HK-2 (cell line): ENCODE results near the gene MCF2L.
"Not testable (repeated sequence)": the region's sequence is repeated elsewhere in the genome, so short reads cannot be mapped to it uniquely, and the experiment has no call there.

ENCODE experiments used
- DNase-seq: peaks from one replicate; pipeline ENCODE4 v3.0.0-alpha.2; 2018; ENCODE audit not compliant: unreplicated experiment

The MCF2L gene

DNA sequence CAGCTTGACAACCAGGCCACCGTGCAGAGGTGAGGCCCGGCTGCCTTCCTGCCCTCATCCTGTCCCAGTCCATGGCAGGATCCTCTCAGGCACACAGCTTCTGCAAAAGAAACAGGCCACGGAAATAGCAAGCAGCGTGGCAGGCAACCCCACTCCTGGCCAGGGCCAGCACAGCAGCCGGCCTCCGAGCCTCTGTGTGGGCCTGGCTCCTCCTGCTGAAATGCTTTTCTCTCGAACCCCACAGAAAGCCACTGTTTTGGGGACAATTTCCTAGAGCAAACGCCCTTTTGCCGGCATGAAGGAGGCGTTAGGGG, 97.1 kb downstream of the MCF2L start:
- DNase-seq, result no peak

DNA sequence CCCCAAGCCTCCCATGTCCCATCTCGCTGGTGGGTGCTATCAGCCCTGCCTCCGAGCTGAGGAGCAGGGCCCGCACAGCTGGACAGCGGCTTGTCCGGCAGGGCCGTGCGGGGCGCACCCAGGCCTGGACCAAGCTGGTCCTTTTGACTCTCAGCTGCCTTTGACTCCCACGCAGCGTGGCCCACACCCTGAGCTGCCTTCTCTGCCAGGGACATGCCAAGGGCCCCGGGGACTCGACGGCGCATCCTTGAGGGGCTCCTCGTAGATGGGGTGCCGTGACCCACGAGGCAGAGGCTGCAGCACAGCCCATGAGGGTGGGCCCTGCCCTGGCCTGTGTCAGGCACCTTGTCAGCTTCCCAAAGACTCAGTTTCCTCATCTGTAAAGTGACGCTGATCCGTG, 97.7 kb downstream of the MCF2L start:
- no peak for DNase-seq

DNA sequence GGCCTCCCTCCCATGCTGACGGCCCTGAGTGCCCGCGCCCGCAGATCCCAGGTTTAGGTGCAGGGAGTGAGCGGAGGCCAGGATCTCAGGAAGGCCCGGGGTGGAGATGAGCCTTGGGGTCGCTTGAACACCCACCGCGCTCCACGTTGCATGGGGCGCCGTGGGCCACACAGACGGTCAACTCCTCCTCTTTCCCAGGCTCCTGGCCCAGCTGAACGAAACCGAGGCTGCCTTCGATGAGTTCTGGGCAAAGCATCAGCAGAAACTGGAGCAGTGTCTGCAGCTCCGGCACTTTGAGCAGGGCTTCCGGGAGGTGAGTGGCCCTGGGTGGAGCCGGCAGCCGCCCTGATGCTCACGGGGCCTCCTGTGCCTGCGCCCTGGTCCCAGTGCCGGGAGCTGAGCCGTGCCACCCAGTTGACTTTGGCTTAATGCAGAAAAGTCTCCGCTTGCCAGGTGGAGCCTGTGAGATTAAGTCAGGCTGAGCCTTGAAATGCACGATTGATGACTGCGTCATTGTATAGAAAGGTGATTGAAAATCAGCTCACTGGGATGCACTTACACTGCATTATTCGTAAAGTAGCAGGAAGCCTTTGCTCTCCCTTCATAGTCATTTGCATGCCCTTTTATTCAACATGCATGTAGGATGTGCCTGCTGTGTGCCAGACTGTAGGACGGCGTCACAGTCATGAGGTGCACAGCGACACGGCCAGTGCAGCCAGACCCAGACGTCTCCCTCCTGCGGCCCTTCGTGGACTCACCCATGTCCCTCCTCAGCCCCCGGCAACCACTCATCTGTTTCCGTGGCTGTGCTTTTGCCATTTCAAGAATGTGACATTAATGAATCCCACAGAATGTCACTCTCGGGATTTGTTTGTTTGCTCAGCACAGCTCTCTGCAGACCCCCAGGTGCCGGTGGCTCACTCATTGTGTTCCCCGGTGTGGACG, 101.1 kb downstream of the MCF2L start:
- DNase-seq, result no peak

GRCh38 chr13:113070855-113071254, 101.8 kb downstream of the MCF2L start:
- no peak for DNase-seq

GRCh38 chr13:113072376-113072775, 103.4 kb downstream of the MCF2L start:
- DNase-seq, result no peak

- no peak for DNase-seq
Measured at GRCh38 chr13:113073942-113074341, 104.9 kb downstream of the MCF2L start.

DNA sequence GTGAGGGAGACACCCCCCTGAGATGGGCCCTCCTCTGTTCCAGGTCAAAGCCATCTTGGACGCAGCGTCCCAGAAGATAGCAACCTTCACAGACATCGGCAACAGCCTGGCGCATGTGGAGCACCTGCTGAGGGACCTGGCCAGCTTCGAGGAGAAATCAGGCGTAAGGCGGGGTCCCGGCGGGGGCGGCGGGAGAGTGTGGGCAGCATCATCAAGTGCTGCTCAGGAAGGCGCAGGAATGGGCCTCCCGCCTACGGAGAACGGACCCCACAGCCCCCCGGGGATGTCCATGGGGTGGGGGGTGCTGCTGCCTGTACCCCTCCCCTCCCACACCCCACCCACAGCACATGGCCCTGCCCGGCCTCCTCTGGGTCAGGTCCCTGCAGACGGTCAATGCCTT, 105.4 kb downstream of the MCF2L start:
- no peak for DNase-seq

DNA sequence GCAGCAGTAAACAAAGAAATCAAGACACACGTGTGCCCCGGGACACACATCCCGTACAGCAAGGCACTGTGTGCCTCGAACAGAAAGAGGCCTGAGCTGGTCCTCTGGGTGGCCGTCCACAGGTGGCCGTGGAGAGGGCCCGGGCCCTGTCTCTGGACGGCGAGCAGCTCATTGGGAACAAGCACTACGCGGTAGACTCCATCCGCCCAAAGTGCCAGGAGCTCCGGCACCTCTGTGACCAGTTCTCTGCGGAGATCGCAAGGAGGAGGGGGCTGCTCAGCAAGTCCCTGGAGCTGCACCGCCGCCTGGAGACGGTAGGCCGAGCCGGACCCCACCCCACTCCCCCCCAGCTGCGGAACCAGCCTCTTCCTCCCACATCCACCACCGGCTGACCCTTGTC, 105.9 kb downstream of the MCF2L start:
- DNase-seq, result no peak

DNA sequence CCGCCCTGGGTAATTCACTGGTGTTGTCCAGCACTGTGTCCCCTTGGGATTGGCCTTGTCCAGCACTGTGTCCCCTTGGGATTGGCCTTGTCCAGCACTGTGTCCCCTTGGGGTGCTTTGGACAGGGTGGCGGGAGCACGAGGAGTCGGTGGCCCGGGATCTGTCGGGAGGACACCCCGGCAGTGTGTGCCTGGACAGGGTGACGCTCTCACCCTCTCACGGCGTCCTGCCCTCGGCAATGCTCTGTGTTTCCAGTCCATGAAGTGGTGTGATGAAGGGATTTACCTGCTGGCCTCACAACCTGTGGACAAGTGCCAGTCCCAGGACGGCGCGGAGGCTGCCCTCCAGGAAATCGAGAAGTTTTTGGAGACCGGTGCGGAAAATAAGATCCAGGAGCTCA, 106.7 kb downstream of the MCF2L start:
- DNase-seq, result no peak

- DNase-seq, result no peak
Measured at GRCh38 chr13:113076681-113077401, 107.8 kb downstream of the MCF2L start.

DNA sequence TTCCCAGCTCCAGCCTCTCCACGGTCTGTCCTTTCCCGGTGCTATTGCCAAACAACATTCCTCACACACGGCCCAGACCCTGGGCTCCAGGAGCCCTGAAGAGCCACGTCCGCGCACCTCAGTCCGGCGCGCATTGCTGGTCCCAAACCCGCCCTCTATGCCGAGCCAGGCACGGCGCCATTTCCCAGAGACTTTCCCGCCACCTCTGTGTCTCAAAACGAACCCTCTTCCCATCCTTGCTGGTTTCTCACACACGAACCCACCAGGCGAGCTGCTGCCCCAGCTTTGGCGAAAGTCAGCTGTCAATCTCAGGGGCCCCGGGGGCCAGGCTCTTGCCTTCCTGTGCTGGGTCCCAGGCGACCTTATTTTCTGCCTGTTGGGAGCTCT, 108.5 kb downstream of the MCF2L start:
- DNase-seq, result no peak

- DNase-seq, result no peak
Measured at GRCh38 chr13:113077953-113078901, 109.2 kb downstream of the MCF2L start.

GRCh38 chr13:113078902-113079780, 110.1 kb downstream of the MCF2L start:
- no peak for DNase-seq

DNA sequence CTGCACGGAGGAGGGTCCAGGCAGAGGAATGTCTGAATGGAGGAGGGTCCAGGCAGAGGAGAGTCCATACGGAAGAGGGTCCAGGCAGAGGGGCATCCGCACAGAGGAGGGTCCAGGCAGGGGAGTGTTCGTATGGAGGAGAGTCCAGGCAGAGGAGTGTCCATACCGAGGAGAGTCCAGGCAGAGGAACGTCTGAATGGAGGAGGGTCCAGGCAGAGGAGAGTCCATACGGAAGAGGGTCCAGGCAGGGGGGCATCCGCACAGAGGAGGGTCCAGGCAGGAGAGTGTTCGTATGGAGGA, 110.7 kb downstream of the MCF2L start:
- DNase-seq, result not testable (repeated sequence)

GRCh38 chr13:113080361-113080831, 111.4 kb downstream of the MCF2L start:
- DNase-seq, result no peak

GRCh38 chr13:113080901-113081521, 112.0 kb downstream of the MCF2L start:
- DNase-seq, result no peak

GRCh38 chr13:113082198-113083021, 113.4 kb downstream of the MCF2L start:
- DNase-seq, result no peak

DNA sequence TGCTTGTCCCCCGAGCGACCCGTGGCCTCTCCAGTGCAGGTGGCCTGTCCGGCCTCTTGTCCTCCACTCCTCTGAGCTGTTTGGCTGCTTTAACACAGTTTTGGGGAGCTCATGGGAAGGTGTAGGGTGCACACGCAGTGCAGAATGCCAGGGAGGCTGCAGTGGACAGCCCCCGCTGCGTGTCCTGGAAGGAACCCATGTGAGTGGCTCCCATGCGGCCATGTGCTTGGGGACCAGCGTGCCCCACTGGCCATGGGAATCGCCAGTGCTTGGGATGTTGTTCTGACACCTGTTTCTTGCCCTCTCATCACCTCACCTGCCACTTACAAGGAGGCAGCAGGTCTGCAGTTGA, 114.0 kb downstream of the MCF2L start:
- no peak for DNase-seq

GRCh38 chr13:113083402-113084061, 114.5 kb downstream of the MCF2L start:
- DNase-seq, result no peak
